ENCODE data around the gene DISC1. TPM values are rescaled to one million over a fixed set of nuclear protein-coding genes. Genes with fewer than 3 reads are reported as not detected.

The DISC1 gene
- polyA plus RNA-seq, 1 of the 3 experiments (the other 2 are of a cell fraction) = 1.7 TPM

GRCh38 chr1:231933711-231934626 is 307.4 kb downstream of the DISC1 start:
- Histone ChIP-seq H4K20me1 (ENCODE audit: insufficient read depth) (no peaks in the 10 kb centered on the region), H3K27ac (ENCODE audit: low read depth in 2 of 2, low read length in 1 of 2) (no peak overlapping the region; a peak in 1 of 4 replicates), H2AFZ (ENCODE audit: low read depth) (no peak overlapping the region), H3K4me2 (no peak overlapping the region), H3K79me2 (ENCODE audit: insufficient read depth) (no peaks in the 10 kb centered on the region), H3K9me2 (no peaks in the 10 kb centered on the region), H3K9me3 (no peaks in the 10 kb centered on the region), H3K9ac (no peak overlapping the region), H3K4me1 (ENCODE audit: control insufficient read depth in 1 of 2, insufficient read depth in 2 of 2, low read depth in 1 of 2, low read length in 1 of 2) (peaks cover 0 to 59% of the 10 kb centered on the region in 2 experiments; a peak in 3 of 4 replicates), H3K27me3 (ENCODE audit: insufficient read depth) (no peaks in the 10 kb centered on the region), H3K36me3 (replicated peaks in 1 of 2; ENCODE audit: control insufficient read depth in 1 of 2, insufficient read depth in 2 of 2, low read length in 1 of 2) (no peaks in the 10 kb centered on the region), H3K4me3 (ENCODE audit: low read depth in 2 of 2, low read length in 1 of 2) (no peak overlapping the region), H3F3A (replicated peaks; ENCODE audit: insufficient read depth) (no peaks in the 10 kb centered on the region)
- ChIA-PET CTCF (interaction anchor here (1.3 kb wide), 1 partner anchor 68 kb away, joined by 3 read pairs; no protein-coding TSS in a partner anchor), POLR2A (no interaction called here)
- no peak for TF ChIP-seq RXRA (IDR thresholded peaks at IDR 0.05; ENCODE audit: borderline replicate concordance, low read depth)
- TF ChIP-seq TCF12 (IDR thresholded peaks at IDR 0.05) = no peak
- no peak for TF ChIP-seq SIN3A (IDR thresholded peaks at IDR 0.05; ENCODE audit: borderline replicate concordance, low read depth, low read length)
- TF ChIP-seq MAX (IDR thresholded peaks at IDR 0.05; ENCODE audit: low read depth) = no peak
- no peak for TF ChIP-seq GABPA (IDR thresholded peaks at IDR 0.05; ENCODE audit: low read depth)
- whole genome bisulfite sequencing (ENCODE audit: low lambda C conversion rate) = 80% methylated on average over 15 of the region's 15 CpGs
- DNase-seq = no peak

- Histone ChIP-seq H4K20me1 (ENCODE audit: insufficient read depth) (no peaks in the 10 kb centered on the region), H3F3A (replicated peaks; ENCODE audit: insufficient read depth) (no peaks in the 10 kb centered on the region), H3K4me2 (no peak overlapping the region), H3K9me3 (no peaks in the 10 kb centered on the region), H3K4me3 (ENCODE audit: low read depth in 2 of 2, low read length in 1 of 2) (no peak overlapping the region), H3K9ac (no peak overlapping the region), H3K4me1 (ENCODE audit: control insufficient read depth in 1 of 2, insufficient read depth in 2 of 2, low read depth in 1 of 2, low read length in 1 of 2) (peaks cover 0 to 53% of the 10 kb centered on the region in 2 experiments; a peak in 3 of 4 replicates), H3K9me2 (no peaks in the 10 kb centered on the region), H3K27ac (ENCODE audit: low read depth in 2 of 2, low read length in 1 of 2) (peak overlapping the region in 1 of 2 experiments; percentile 58; a peak in 1 of 4 replicates), H3K27me3 (ENCODE audit: insufficient read depth) (no peaks in the 10 kb centered on the region), H3K36me3 (replicated peaks in 1 of 2; ENCODE audit: control insufficient read depth in 1 of 2, insufficient read depth in 2 of 2, low read length in 1 of 2) (no peaks in the 10 kb centered on the region), H2AFZ (ENCODE audit: low read depth) (no peak overlapping the region), H3K79me2 (ENCODE audit: insufficient read depth) (no peaks in the 10 kb centered on the region)
- no peak for TF ChIP-seq IRF3 (IDR thresholded peaks at IDR 0.05; ENCODE audit: low read depth, low read length)
- no peak for TF ChIP-seq FOSL2 (IDR thresholded peaks at IDR 0.05; ENCODE audit: borderline replicate concordance, low read depth)
- no peak for TF ChIP-seq EP300 (IDR thresholded peaks at IDR 0.05; ENCODE audit: borderline replicate concordance in 1 of 2, low read depth in 1 of 2, low read length in 1 of 2)
- TF ChIP-seq YY1 (IDR thresholded peaks at IDR 0.05; ENCODE audit: low read depth) = no peak
- TF ChIP-seq RCOR1 (IDR thresholded peaks at IDR 0.05; ENCODE audit: low read length) = 0 out of 2 replicates have a peak, but pooled peaks have one; percentile 24
- TF ChIP-seq TEAD4 (IDR thresholded peaks at IDR 0.05; ENCODE audit: borderline replicate concordance, insufficient read depth) = no peak
- TF ChIP-seq FOXM1 (IDR thresholded peaks at IDR 0.05; ENCODE audit: low read depth) = no peak
- CTCF ChIA-PET = interaction anchor here (1.3 kb wide), 1 partner anchor 69 kb away, joined by 3 read pairs; no protein-coding TSS in a partner anchor
- no peak for DNase-seq
- POLR2A ChIA-PET = no interaction called here
- 58% methylated on average over 4 of the region's 5 CpGs for WGBS (ENCODE audit: low lambda C conversion rate)
These were observed 308.2 kb downstream of the DISC1 start for GRCh38 chr1:231934797-231935196.

Measured in SK-N-SH (cell line).